ENCODE results near the gene CACNA1H.

CACNA1H gene

DNA sequence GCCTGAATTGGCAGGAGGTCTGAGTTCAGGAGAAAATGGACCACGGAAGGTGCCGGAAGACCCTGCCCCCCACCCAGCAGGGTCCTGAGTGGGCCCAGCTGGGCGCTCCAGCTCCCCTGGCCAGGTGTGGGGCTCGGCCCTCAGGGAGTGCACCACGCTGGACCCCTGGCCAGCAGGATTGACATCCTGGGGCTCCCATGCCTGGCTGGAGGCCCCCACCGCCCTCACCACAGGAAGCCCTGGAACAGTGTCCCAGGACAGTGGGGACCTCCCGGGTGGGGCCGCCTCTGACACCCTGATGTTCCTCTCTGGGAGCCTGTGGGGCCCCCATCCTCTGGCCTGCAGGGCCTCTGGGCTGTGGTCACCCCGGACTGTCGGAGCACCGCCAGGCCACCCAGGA is 28.1 kb upstream of the CACNA1H start:
- no peak for DNase-seq (ENCODE audit: low read depth)
- TF ChIP-seq, protein P1, sequence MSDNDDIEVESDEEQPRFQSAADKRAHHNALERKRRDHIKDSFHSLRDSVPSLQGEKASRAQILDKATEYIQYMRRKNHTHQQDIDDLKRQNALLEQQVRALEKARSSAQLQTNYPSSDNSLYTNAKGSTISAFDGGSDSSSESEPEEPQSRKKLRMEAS (IDR thresholded peaks at IDR 0.05; ENCODE audit: low read depth, low read length): no peak
- TF ChIP-seq, protein P2, sequence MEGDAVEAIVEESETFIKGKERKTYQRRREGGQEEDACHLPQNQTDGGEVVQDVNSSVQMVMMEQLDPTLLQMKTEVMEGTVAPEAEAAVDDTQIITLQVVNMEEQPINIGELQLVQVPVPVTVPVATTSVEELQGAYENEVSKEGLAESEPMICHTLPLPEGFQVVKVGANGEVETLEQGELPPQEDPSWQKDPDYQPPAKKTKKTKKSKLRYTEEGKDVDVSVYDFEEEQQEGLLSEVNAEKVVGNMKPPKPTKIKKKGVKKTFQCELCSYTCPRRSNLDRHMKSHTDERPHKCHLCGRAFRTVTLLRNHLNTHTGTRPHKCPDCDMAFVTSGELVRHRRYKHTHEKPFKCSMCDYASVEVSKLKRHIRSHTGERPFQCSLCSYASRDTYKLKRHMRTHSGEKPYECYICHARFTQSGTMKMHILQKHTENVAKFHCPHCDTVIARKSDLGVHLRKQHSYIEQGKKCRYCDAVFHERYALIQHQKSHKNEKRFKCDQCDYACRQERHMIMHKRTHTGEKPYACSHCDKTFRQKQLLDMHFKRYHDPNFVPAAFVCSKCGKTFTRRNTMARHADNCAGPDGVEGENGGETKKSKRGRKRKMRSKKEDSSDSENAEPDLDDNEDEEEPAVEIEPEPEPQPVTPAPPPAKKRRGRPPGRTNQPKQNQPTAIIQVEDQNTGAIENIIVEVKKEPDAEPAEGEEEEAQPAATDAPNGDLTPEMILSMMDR (IDR thresholded peaks at IDR 0.05; ENCODE audit: low read depth, low read length): no peak
- TF ChIP-seq POLR2A (IDR thresholded peaks at IDR 0.05; ENCODE audit: extremely low read depth, insufficient read length) (no peak), MYC (IDR thresholded peaks at IDR 0.05; ENCODE audit: low read depth, low read length) (no peak)
- H3K4me3 ChIP-seq (ENCODE audit: low read depth, low read length): no peak overlapping the region

DNA sequence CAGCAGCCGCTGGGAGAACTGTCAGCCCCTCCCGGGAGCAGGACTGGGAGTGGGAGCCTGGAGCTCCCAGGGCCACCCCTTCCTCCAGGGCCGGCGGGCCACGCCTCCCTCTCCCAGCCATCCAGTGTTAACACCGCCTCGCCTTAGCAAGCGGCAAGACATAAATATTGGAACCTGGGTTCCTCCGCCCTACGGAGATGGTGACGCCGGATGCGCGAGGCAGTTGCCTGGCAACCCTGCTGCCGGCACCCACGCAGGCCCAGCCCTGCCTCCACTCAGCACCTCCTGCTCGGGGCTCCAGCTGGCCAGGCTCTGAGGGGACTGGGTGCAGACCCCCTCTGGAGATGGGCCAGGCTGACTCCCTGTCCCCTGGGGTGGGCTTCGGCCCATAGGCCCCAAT is 27.4 kb upstream of the CACNA1H start:
- no peak for DNase-seq (ENCODE audit: low read depth)
- TF ChIP-seq MYC (IDR thresholded peaks at IDR 0.05; ENCODE audit: low read depth, low read length) (no peak), POLR2A (IDR thresholded peaks at IDR 0.05; ENCODE audit: extremely low read depth, insufficient read length) (no peak)
- TF ChIP-seq, protein P2 (IDR thresholded peaks at IDR 0.05; ENCODE audit: low read depth, low read length): no peak
- TF ChIP-seq, protein P1 (IDR thresholded peaks at IDR 0.05; ENCODE audit: low read depth, low read length): no peak

DNA sequence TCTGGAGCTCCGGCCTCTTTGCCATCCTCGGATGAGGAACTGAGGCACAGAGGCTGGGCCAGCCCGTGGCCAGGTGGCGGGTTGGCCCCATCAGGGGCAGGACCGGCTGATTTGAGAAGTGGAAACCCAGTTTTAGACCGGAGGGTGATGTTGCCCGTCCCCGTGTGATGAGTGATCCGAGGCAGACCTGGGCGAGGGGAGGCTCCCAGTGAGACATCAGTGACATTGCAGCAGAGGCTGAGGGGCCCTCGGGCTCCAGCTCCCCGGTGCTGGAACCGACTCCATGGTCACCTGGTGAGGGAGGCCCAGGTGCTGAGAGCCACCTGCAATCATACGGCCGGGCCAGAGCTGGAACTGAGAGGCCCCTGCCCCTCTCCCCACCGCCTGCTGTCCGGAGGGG is 26.9 kb upstream of the CACNA1H start:
- no peak overlapping the region for H3K4me3 ChIP-seq (ENCODE audit: low read depth, low read length)
- TF ChIP-seq, protein P1 (IDR thresholded peaks at IDR 0.05; ENCODE audit: low read depth, low read length): no peak
- TF ChIP-seq POLR2A (IDR thresholded peaks at IDR 0.05; ENCODE audit: extremely low read depth, insufficient read length) (no peak), MYC (IDR thresholded peaks at IDR 0.05; ENCODE audit: low read depth, low read length) (no peak)
- TF ChIP-seq, protein P2 (IDR thresholded peaks at IDR 0.05; ENCODE audit: low read depth, low read length): no peak
- no peak for DNase-seq (ENCODE audit: low read depth)

More for the DNA sequence above, 27.4 kb upstream of the CACNA1H start:
- no peak overlapping the region for H3K4me3 ChIP-seq (ENCODE audit: low read depth, low read length)

DNA sequence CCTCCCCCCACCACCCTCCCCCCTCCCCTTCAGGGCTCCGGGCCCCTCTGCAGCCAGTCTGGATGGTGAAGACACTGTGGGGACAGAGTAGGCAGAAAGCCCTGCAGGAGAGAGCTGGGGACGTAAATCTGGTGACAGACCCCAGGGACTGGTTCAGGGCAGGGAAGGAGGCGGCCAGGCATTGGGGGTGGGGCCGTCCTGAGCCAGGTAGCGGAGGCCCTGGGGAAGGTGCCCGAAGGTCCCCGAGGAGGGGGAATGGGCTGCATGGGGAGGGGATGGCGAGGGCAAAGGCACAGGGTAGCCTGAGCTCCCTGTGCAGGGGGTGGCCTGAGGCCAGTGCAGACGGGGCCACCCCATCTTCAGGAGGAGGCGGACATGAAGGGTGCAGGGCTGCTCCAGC is 26.3 kb upstream of the CACNA1H start:
- H3K4me3 ChIP-seq (ENCODE audit: low read depth, low read length): no peak overlapping the region
- no peak for TF ChIP-seq POLR2A (IDR thresholded peaks at IDR 0.05; ENCODE audit: extremely low read depth, insufficient read length)
- TF ChIP-seq, protein P1 (IDR thresholded peaks at IDR 0.05; ENCODE audit: low read depth, low read length): no peak
- TF ChIP-seq MYC (IDR thresholded peaks at IDR 0.05; ENCODE audit: low read depth, low read length): no peak
- TF ChIP-seq, protein P2 (IDR thresholded peaks at IDR 0.05; ENCODE audit: low read depth, low read length): no peak
- no peak for DNase-seq (ENCODE audit: low read depth)

DNA sequence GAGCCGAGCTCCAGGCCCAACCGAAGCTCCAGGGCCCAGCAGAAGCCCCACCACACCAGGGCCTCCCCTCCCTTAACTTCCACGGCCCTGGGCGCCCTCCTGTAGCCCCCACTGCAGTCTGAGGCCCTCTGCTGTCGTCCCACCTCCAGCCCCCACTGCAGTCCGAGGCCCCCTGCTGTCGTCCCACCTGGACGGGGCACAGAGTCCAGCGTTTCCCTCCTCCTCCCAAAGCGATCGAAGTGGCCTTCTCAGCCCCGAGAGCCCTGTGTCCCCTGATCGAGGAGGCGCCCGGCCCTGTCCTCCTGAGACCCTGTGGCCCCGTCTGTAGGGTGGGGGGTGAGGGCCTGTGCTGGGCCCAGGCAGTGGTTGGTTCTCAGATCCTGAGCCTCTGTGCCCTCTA is 25.8 kb upstream of the CACNA1H start:
- TF ChIP-seq MYC (IDR thresholded peaks at IDR 0.05; ENCODE audit: low read depth, low read length): no peak
- H3K4me3 ChIP-seq (ENCODE audit: low read depth, low read length): no peak overlapping the region
- no peak for DNase-seq (ENCODE audit: low read depth)

DNA sequence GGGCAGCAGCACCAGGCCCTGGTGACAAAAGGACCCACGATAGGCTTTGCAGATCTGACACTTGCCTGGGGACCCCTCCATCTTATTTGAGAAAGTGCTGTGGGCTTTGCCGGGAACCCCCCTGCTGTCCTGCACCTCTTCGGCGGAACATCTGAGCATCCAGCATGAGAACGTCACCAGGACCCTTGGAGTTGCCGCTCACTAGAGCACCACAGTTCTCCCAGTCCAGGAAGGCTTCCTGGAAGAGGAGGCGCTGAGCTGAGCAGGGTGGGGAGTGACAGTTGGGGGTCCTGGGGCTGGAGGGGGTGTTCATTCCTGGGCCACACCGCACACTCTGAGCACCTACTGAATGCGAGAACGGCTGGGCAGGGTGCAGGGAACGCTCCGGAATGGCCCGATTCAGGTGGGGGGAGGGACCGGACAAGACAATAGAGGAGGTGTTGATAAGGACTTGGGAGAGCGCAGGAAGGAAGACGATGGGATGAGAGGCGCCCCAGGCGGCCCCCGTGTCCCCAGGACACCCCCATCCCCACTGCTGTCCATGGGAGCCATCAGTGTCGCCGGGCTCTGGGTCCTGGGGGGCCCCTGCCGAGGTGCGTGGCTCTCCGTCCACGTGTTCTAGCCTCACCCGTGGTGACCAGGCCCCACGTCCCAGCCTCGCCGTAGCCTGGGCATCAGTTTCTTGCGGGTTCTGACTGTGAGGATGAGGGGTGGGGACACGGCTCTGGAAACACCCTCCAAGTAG is 24.8 kb upstream of the CACNA1H start:
- no peak overlapping the region for H3K4me3 ChIP-seq (ENCODE audit: low read depth, low read length)
- TF ChIP-seq, protein P1 (IDR thresholded peaks at IDR 0.05; ENCODE audit: low read depth, low read length): no peak
- TF ChIP-seq MYC (IDR thresholded peaks at IDR 0.05; ENCODE audit: low read depth, low read length): no peak
- DNase-seq (ENCODE audit: low read depth): no peak
